Measurements from ENCODE around the gene FLT3.
A peak's percentile ranks its signal among the peaks of the same experiment; 100 is the strongest.
"Not testable (repeated sequence)": the region's sequence is repeated elsewhere in the genome, so short reads cannot be mapped to it uniquely, and the experiment has no call there.

FLT3 gene

GRCh38 chr13:28100150-28101121 is at the start of gene FLT3:
FLT3 (minus strand) TSS chr13:28100576; CDS start chr13:28100510, 66 bp downstream.
- H3K4me1 Mint-ChIP-seq = peaks cover 14% of the 10 kb centered on the region
- no peak within 1 kb of the TSS for H3K27ac Mint-ChIP-seq
- peaks cover 41% of the 10 kb centered on the region for H3K27me3 Mint-ChIP-seq
- peak within 1 kb of the TSS; percentile 83 for H3K4me3 Mint-ChIP-seq
- no peaks in the 10 kb centered on the region for H3K9me3 Mint-ChIP-seq
- no peaks in the 10 kb centered on the region for H3K36me3 Mint-ChIP-seq

DNA sequence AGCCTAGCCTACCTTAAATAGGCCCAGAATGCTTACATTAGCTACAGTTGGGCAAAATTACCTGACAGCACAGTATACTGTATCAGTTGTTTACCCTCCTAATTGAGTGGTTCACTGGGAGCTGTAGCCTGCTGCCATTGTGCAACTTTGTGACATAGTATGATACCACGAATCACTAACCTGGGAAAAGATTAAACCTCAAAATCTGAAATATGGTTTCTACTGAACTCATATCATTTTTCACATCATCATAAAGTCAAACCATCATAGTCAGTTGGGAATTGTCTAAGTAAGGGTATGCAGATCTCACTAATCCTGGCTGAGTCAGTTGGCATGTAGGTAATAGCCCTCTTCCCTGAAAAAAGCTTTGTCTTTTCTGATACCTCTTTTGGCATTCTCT is 47.1 kb upstream of the FLT3 start:
- peaks cover 6% of the 10 kb centered on the region for H3K36me3 Mint-ChIP-seq
- H3K4me3 Mint-ChIP-seq = peak overlapping the region; percentile 4
- H3K27me3 Mint-ChIP-seq = no peaks in the 10 kb centered on the region
- H3K9me3 Mint-ChIP-seq = no peaks in the 10 kb centered on the region
- no peak overlapping the region for H3K27ac Mint-ChIP-seq
- peaks cover 73% of the 10 kb centered on the region for H3K4me1 Mint-ChIP-seq

DNA sequence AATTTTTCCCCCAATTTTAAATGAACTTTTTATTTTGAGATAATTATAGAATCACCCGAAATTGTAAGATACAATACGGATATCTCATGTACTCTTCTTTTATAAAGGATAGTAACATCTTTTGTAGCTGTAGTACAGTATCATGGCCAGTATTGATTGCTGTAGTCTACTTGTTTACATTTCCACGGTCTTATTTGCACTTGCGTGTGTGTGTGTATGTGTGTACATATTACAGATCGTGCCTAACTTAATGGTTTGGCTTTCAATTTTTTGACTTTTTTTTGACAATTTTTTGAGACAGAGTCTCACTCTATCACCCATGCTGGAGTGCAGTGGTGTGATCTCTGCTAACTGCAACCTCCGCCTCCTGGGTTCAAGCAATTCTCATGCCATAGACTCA is 44.7 kb upstream of the FLT3 start:
- Mint-ChIP-seq H3K27ac (no peak overlapping the region), H3K9me3 (no peaks in the 10 kb centered on the region), H3K27me3 (no peaks in the 10 kb centered on the region), H3K36me3 (peaks cover 4% of the 10 kb centered on the region), H3K4me1 (peaks cover 79% of the 10 kb centered on the region), H3K4me3 (no peak overlapping the region)

DNA sequence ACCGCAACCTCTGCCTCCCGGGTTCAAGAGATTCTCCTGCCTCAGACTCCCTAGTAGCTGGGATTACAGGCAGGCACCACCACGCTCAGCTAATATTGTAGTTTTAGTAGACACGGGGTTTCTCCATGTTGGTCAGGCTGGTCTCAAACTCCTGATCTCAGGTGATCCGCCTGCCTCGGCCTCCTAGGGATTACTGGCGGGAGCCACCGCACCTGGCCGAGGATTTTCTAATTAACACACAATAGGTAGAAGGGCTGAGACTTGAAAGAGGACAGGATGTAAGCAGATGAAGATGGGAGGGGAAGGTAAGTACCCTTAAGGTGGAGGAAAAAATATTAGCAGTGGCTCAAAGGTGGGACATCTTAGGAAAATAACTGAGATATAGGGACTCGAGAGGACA is 41.2 kb upstream of the FLT3 start:
- peak overlapping the region; percentile 82 for H3K4me3 Mint-ChIP-seq
- H3K9me3 Mint-ChIP-seq, H3K27me3 Mint-ChIP-seq, H3K36me3 Mint-ChIP-seq: not testable (repeated sequence)
- H3K27ac Mint-ChIP-seq = peak overlapping the region; percentile 1
- peaks cover 70% of the 10 kb centered on the region for H3K4me1 Mint-ChIP-seq

DNA sequence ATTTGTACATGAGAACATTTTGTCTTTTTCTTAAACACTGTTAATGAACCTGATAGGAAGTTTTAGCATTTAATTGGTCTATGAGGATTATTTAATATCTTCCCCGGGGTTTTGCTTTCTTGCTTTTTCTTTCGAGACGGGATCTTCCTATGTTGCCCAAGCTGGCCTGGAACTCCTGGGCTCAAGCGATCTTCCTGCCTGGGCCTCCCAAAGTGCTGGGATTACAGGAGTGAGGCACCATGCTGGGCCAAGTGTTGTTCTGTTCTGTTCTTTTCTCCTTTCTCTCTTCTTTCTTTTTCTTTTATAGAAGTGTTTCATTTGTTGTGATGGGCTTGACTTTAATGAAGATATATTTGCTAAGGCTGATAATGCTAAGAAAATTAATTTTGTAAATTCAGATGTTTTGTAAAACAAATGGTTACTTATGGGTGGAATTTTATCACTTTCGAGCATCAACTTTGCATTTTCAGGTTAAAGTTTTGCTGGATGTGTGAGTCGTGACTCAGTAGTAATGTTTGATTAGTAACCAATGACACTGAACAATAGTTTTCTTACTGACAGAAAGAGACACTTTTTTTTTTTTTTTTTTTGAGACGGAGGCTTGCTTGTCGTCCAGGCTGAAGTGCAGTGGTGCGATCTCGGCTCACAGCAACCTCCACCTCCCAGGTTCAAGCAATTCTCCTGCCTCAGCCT is 40.2 kb upstream of the FLT3 start:
- peaks cover 65% of the 10 kb centered on the region for H3K4me1 Mint-ChIP-seq
- peaks cover 4% of the 10 kb centered on the region for H3K36me3 Mint-ChIP-seq
- H3K9me3 Mint-ChIP-seq = no peaks in the 10 kb centered on the region
- H3K4me3 Mint-ChIP-seq = peak overlapping the region; percentile 84
- H3K27me3 Mint-ChIP-seq = no peaks in the 10 kb centered on the region
- peak overlapping the region; percentile 98 for H3K27ac Mint-ChIP-seq

DNA sequence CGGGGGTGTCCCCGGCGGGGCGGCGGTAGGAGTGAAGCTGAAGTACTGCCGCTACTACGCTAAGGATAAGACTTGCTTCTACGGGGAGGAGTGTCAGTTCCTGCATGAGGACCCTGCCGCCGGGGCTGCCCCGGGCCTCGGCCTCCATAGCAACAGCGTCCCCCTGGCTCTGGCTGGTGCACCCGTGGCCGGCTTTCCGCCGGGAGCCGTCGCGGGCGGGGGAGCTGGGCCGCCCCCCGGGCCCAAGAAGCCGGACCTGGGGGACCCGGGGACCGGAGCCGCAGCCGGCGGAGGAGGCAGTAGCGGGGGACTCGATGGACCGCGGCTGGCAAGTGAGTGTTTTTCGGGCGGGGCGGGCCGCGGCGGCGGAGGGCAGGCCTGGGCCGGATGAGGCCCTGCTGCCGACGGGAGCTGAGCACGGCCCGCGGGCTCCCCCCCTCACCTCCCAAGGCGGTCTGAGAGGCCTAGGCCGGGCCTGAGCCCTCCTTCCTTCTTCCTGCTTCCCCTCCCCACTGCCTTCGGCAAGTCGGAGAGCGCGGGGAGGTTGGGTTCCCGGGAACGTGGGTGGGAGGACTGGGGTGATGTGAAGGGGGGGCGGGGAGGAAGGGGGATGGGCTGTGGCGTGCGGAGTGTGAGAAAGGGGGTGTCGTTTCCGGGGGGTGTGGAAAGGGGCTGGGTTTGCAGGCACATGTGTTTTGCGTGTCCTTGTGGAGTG is 38.5 kb upstream of the FLT3 start:
- peak overlapping the region; percentile 84 for H3K4me3 Mint-ChIP-seq
- no peaks in the 10 kb centered on the region for H3K9me3 Mint-ChIP-seq
- no peaks in the 10 kb centered on the region for H3K27me3 Mint-ChIP-seq
- H3K36me3 Mint-ChIP-seq = peaks cover 2% of the 10 kb centered on the region
- peak overlapping the region; percentile 98 for H3K27ac Mint-ChIP-seq
- peaks cover 57% of the 10 kb centered on the region for H3K4me1 Mint-ChIP-seq

GRCh38 chr13:28138012-28138755 is 37.8 kb upstream of the FLT3 start, which contains the start of gene PAN3:
PAN3 (plus strand) TSS chr13:28138545; CDS start chr13:28138658, 113 bp downstream.
- Mint-ChIP-seq H3K27me3 (no peaks in the 10 kb centered on the region), H3K4me1 (peaks cover 50% of the 10 kb centered on the region), H3K4me3 (peak within 1 kb of the TSS; percentile 99), H3K36me3 (no peaks in the 10 kb centered on the region), H3K27ac (peak within 1 kb of the TSS; percentile 98), H3K9me3 (no peaks in the 10 kb centered on the region)

DNA sequence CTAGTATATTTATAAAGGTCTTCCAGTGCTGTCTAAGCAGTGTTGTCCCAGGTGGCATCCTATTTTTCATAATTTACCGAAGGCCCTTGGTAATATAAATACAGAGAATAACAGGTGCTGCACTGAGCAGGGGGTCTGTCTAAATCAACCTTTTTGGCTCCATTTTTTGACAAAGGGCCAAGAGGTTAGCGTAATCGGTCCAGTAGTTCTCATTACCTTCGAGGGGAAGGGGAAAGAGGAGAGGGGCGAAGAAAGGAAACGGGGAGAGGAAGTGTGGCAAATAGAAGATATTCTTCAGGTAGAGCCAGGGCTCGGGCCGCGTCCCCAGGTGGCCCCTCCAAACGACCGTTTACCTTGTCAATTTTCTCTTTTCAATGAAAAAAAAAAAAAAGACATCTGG is 37.2 kb upstream of the FLT3 start:
- H3K9me3 Mint-ChIP-seq = no peaks in the 10 kb centered on the region
- no peaks in the 10 kb centered on the region for H3K36me3 Mint-ChIP-seq
- peaks cover 44% of the 10 kb centered on the region for H3K4me1 Mint-ChIP-seq
- peak overlapping the region; percentile 99 for H3K4me3 Mint-ChIP-seq
- H3K27ac Mint-ChIP-seq = peak overlapping the region; percentile 97
- H3K27me3 Mint-ChIP-seq = no peaks in the 10 kb centered on the region

GRCh38 chr13:28136916-28137315 is 36.5 kb upstream of the FLT3 start:
- Mint-ChIP-seq H3K36me3 (no peaks in the 10 kb centered on the region), H3K27me3 (no peaks in the 10 kb centered on the region), H3K4me1 (peaks cover 37% of the 10 kb centered on the region), H3K9me3 (no peaks in the 10 kb centered on the region), H3K4me3 (peak overlapping the region; percentile 99), H3K27ac (peak overlapping the region; percentile 97)

DNA sequence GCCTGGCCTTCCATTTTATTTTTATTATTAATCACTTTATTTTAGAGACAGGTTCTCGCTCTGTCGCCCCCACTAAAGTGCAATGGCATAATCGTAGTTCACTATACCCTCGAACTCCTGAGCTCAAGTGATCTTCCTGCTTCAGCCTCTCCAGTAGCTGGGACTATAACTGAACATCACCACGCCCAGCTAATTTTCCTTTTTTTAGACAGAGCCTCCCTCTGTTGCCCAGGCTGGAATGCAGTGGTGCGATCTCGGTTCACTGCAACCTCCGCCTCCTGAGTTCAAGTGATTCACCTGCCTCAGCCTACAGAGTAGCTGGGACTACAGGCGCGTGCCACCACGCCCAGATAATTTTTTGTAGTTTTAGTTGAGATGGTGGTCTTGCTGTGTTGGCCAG is 31.3 kb upstream of the FLT3 start:
- no peak overlapping the region for H3K27ac Mint-ChIP-seq
- no peaks in the 10 kb centered on the region for H3K36me3 Mint-ChIP-seq
- no peaks in the 10 kb centered on the region for H3K27me3 Mint-ChIP-seq
- H3K4me1 Mint-ChIP-seq = peaks cover 6% of the 10 kb centered on the region
- H3K4me3 Mint-ChIP-seq = no peak overlapping the region
- H3K9me3 Mint-ChIP-seq = no peaks in the 10 kb centered on the region

GRCh38 chr13:28129911-28130693 is 29.7 kb upstream of the FLT3 start:
- Mint-ChIP-seq H3K4me1 (no peaks in the 10 kb centered on the region), H3K27me3 (no peaks in the 10 kb centered on the region), H3K36me3 (no peaks in the 10 kb centered on the region), H3K27ac (no peak overlapping the region), H3K9me3 (no peaks in the 10 kb centered on the region), H3K4me3 (no peak overlapping the region)

GRCh38 chr13:28128926-28129325 is 28.6 kb upstream of the FLT3 start:
- Mint-ChIP-seq H3K4me1 (no peaks in the 10 kb centered on the region), H3K27ac (no peak overlapping the region), H3K9me3 (no peaks in the 10 kb centered on the region), H3K27me3 (no peaks in the 10 kb centered on the region), H3K4me3 (no peak overlapping the region), H3K36me3 (no peaks in the 10 kb centered on the region)

GRCh38 chr13:28128030-28128429 is 27.7 kb upstream of the FLT3 start:
- peak overlapping the region; percentile 59 for H3K27ac Mint-ChIP-seq
- H3K27me3 Mint-ChIP-seq = no peaks in the 10 kb centered on the region
- no peaks in the 10 kb centered on the region for H3K9me3 Mint-ChIP-seq
- no peaks in the 10 kb centered on the region for H3K36me3 Mint-ChIP-seq
- no peaks in the 10 kb centered on the region for H3K4me1 Mint-ChIP-seq
- no peak overlapping the region for H3K4me3 Mint-ChIP-seq

GRCh38 chr13:28121224-28121623 is 20.8 kb upstream of the FLT3 start:
- no peak overlapping the region for H3K4me3 Mint-ChIP-seq
- no peak overlapping the region for H3K27ac Mint-ChIP-seq
- H3K36me3 Mint-ChIP-seq = no peaks in the 10 kb centered on the region
- H3K4me1 Mint-ChIP-seq = peaks cover 4% of the 10 kb centered on the region
- H3K9me3 Mint-ChIP-seq = no peaks in the 10 kb centered on the region
- H3K27me3 Mint-ChIP-seq = peaks cover 3% of the 10 kb centered on the region
